Measurements from ENCODE around the gene GAP43.

DNA sequence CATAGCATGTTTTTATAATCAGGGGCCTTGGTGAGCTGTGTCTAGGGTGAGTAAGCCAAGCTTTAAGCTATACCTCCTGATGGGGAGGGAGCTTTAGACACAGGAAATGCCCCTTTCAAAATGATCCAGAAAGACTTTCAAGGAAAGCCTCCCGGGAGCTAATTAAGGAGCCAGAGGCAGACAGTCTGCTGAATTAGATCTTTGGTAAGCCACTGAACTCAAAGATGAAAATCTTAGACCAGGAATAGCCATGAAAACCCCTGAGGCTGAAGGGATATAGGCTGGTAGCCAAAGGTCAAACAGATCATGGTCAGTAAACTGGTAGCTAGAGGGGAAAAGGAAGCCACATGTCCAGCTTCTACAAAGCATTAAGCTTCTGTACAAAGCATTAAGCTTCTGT lies 42.7 kb upstream of the GAP43 start:
- TF ChIP-seq CTCF (IDR thresholded peaks at IDR 0.05 in 8 of 11, conservative IDR thresholded peaks at IDR 0.05 in 3 of 11) (no peak), POLR2A (IDR thresholded peaks at IDR 0.05) (no peak)
